Stimulated activated naive CD4-positive, alpha-beta T cell treated with Interleukin-2 at 50 U/mL for 16 hours (primary cell): ENCODE measurements around the gene CPA5.
"Not testable (repeated sequence)": the region's sequence is repeated elsewhere in the genome, so short reads cannot be mapped to it uniquely, and the experiment has no call there.

Source experiments
- DNase-seq: peaks from one replicate; lab custom pipeline; 2025; lab: John Stamatoyannopoulos, UW

CPA5 gene

DNA sequence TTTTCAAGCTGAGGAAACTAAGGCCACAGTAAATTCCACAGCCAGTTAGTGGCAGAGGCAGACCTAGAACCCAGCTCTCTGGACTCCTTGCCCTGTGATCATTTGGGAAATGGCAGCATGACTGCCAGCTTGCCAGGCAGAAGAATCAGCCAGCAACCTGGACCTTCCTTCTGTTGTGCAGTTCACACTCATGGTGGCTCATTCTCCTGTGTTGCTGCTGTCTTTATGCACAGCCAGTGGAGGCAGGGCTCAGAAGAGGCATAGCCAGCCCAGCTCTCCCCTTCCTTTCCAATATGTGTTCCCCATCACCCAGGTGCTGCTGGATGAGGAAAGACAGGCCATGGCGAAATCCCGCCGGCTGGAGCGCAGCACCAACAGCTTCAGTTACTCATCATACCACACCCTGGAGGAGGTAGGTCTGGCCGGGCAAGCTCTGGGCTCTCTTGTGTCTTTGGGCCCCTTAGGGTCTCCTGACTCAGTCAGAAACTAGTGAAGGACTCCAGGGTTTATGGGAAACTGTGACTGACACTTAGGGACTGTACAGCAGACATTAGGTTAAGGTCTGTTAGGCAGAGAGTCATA lies 14.8 kb downstream of the CPA5 start:
- no peak for DNase-seq

DNA sequence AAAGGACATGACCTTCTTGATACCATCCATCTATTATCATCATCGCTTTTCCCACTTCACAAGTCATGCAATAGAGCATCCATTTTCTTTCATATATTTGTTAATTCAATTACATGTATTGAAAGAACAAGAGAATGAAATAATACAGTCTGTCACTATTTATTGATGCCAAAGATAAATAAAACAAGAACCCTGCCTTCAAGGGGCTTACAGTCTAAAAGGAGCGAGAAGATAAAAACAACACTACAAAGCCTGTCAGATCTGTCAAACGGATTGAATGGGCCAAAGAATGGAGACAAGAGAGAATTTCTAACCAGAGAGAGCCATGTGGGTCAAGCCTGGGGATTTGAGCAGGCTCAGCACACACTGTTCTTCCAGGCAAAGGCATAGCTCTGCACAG lies 15.9 kb downstream of the CPA5 start:
- no peak for DNase-seq

DNA sequence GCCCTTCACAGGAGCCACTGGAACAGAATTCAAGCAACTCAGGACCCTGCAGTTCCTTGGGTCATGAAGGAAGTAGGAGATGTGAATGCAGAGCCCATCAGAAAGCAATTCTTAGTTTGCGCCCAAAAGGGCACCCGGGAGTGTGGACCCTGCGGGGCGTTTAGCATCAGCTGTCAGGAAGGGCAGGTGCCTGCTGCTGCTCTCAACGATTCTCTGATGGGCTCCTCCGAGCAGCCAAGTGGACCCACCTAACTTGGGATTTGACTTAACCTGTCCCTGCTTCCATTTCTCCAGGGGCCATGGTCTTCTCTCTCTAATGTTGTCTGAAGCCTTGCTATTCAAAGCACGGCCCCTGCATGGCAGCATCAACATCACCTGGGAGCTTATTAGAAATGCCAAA lies 17.1 kb downstream of the CPA5 start:
- DNase-seq: no peak

DNA sequence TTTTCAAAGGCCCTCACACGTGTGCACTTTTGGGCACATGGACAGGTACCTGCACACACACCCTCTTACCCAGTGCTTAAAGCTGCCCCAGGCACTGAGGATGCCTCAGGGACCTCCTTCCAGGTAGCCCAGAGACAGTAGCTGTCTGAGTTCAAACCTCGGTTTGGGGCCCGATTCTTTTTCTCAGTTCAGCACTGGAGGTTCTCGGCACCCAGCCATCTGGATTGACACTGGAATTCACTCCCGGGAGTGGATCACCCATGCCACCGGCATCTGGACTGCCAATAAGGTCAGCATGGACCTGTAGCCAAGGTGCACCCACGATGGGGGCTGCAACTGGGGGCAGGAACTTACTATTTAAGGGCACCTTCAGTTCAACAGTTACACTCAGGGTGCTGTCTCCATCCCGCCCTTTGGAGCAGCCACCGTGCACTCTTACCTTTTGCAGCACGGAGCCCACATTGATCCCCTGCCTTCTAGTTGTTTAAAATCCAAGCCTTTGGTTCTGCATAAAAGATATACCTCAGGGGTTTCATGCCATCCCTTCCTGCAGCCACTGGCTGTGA lies 17.7 kb downstream of the CPA5 start:
- DNase-seq: no peak

DNA sequence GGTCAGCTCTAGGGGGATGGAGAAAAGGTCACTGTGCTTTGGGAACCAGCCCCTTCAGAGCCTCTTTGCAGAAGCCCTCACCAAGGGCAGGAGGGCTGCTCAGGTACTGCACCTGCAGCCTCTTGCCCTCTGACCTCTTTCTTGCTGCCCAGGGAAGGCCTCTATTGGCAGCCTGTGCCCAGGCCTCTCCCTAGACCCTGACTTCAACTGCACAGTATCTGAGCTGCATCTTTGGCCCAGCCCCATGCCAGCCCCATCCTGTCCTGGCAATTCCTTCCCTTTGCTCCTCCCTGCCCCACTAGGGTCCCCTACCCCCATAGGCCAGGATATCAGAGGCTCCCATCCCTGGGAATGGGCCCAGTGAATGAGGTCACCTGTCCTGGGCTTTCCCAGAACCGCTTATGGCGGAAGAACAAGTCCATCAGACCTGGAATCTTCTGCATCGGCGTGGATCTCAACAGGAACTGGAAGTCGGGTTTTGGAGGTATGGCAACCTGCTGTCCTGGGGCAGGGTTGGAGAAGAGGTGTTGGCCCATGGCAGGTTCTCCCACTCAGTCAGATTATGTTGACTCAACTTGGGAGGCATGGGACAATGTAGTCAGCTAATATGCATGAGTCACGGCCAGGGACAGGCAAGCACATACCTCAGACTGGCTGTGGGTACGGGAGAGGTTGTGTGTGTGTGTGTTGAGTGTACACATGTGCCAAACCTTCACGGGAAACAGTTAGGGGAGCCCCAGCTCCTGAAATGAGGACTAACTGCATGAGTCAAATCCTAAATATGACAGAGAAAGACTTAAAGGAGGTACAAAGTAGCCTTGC lies 18.6 kb downstream of the CPA5 start:
- DNase-seq: peak; percentile 13

DNA sequence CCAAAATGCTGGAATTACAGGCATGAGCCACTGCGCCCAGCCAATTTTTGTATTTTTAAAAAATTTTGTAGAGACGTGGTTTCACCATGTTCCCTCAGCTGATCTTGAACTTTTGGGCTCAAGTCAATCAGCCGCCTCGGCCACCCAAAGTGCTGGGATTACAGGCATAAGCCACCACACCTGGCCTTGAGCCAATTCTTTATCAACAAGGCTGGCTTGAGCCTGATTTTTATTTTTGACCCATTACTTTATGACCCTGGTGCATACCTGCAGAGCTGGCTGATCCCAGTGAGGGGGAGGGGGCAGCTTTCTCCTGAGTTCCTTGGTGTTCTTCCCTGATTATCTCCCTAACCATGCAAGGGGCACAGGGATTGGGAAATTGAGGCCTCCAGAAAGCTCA lies 19.8 kb downstream of the CPA5 start:
- DNase-seq: no peak

DNA sequence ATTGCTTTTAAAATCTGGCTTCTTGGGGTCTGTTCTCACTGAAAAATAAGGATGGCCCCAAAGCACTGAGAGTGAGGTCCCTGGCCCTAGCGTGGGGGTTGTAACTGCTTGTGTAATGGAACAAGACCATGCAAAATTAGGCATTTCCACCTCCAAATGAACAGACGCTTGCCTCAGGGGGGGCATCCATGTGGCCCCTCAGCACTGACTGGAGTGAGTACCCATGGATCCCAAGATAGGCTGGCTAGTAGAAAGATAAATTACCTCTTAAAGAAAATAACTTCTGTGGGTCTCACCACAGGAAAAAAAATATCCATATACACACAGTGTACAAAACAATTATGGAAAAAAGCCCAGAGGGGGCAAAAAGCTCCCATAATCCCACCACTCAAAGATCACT lies 20.5 kb downstream of the CPA5 start:
- DNase-seq: no peak

DNA sequence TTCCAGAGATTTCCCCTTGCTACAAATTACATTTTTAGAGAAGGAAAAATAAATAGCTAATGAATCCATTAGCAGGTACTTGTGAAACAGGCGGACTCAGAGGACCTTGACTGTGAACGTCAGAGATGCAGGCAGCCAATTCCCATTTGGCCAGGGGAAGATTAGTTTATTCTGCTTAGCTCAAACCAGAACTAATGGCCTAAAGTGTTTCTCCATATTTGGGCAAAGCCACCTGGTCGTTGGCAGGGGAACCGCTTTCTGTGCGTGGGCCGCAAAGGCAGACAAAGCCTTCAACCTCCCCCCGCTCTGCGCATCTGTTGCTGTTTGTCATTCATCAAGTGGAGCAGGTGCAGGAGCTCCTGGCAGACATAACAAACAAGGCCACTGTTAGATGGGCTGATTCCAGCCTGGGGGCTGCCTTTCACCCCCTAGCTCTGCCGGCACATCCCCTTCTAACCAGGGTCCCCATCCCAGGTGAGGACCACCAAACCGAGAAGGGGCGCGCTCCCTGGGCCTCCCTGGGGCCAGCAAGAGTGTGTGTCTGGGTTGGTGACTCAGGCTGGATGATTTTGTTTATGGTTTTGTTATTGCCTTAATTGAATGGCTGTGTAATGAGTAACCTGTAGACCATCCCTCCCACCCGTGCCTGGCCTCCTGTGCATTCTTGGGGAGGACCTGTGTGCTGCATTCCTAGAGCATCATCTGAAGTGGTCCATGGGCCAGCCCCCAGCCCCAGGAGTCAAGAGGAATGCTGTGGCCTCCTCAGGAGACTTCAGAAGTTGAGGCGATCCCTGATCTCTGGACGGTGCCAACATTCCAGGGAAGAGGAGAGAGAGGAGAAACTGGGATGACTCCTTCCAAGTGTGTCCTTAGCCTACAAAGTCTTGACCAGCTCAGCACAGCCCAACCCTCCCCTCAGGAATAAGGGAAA lies 21.2 kb downstream of the CPA5 start:
- no peak for DNase-seq

DNA sequence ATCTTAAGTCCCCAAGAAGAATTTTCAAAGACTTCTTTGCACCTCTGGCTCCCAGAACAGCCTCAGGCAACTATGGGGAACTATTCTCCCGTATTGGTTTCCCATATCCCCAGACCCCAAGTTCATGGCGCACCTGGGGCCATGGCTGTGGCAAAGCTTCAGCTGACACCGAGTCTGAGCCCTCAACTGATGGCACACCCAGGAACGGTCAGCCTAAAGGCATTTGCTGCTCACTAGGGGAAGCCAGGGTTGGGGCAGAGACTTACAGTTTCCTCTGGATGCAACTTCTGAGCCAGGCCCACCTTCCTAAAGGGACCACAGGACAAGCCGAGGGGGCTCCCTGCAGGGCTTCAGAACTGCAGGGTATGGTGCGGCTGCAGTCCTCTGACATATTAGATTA lies 21.9 kb downstream of the CPA5 start:
- DNase-seq: no peak

DNA sequence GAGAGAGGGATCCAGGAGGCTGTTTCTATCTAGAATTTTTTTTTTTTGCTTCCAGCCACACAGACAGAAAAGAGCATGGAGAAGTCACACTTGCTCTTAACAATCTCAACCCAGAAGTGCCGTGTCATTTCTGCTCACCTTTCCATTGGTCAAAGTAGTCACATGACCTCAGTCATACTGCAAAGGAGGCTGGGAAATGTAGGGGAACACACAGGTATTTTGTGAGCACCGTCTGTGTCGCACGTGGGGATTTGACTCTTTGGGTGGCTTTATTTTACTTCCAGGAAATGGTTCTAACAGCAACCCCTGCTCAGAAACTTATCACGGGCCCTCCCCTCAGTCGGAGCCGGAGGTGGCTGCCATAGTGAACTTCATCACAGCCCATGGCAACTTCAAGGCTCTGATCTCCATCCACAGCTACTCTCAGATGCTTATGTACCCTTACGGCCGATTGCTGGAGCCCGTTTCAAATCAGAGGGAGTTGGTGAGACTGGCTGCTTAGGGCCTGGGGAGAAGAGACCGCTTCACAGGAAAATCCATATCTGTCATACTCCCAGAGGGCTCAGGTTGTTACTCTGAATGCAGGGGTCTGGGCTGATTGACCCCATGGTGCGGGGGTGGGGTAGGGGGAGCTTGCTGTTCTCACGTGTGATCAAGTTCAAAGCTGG lies 22.6 kb downstream of the CPA5 start:
- DNase-seq: no peak

DNA sequence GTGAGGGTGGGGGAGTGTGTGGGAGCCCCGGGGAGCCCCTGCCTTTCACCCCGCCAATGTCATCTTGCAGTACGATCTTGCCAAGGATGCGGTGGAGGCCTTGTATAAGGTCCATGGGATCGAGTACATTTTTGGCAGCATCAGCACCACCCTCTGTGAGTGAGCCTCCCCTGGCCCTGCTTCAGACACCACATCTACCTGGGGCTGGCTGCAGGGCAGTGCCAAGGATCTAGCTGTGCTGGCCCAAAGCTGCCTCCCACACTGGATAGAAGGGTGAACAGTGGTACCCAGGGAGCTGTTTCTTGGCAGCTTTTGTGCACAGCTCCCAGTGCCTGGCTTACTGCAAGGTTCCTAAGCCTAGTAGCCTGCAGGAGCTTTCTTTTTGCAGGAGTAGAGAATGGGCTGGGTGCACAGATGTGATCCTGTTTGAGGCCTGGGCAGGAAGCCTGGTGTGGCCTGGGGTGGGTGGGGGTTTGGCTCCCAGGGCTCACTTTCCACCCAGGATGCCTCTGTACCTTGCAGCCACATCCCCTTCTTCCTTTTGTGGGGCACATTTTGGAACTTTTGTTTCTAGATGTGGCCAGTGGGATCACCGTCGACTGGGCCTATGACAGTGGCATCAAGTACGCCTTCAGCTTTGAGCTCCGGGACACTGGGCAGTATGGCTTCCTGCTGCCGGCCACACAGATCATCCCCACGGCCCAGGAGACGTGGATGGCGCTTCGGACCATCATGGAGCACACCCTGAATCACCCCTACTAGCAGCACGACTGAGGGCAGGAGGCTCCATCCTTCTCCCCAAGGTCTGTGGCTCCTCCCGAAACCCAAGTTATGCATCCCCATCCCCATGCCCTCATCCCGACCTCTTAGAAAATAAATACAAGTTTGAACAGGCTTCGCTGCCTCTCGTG lies 23.5 kb downstream of the CPA5 start:
- DNase-seq: no peak

DNA sequence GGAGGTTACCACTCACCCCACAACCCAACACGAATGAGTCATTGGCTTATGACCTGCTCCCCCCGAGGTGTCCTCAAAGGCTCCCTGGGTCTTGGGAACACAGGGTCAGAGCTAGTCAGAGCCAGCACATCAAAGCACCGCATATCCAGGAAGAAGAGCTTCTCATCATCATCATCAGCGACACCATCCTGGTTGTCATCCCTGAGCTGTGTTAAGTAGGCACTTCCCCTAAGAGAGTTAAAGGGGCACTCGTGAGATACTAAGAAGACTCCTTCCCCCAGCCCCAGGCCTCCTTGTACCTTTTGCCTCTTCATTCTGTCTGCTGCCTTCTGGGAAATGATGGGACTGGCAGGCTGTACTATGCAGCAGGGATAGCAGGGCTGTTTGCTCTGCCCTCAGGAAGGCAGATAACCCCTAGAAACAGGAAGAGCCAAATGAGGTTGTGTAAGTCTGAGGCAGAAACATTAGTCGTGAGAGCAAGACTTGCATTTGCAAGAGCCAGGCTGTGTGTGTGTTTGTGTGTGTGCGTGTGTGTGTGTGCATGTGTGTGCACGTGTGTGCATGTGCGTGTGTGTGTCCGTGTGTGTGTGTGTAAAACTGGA lies 24.6 kb downstream of the CPA5 start:
- no peak for DNase-seq

DNA sequence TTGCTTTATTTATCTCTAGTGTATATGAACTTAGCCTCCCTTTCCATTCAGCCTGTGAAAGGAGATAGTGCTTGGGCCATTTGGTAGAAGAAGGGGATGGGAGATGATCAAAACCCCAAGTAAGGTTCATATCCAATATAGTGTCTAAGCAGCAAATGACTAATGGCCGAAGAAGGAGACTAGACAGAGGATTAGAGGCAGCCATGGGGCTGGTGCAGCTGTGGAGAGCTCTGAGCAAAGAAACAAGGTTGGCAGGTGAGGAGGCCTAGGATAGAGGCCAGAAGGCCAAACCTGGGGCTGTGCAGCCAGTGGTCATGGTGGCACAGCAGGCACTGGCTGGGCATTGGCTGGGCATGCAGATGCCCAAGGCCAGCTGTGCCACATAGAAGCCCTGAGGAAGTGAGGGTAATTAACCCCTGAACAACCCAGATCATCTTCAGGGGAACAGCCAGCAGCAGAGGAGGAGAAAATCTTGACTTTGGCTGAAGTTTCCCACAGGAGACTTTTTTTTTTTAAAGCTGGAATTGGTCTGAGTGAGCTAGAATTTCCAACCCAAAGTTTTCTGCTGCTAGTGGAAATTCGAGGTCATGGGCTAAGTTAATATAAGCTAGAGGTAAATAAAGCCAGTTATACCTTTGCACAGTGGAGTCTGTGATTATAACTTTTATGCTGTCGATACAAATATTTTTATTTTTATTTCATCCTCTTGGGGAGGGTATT lies 25.4 kb downstream of the CPA5 start:
- no peak for DNase-seq

DNA sequence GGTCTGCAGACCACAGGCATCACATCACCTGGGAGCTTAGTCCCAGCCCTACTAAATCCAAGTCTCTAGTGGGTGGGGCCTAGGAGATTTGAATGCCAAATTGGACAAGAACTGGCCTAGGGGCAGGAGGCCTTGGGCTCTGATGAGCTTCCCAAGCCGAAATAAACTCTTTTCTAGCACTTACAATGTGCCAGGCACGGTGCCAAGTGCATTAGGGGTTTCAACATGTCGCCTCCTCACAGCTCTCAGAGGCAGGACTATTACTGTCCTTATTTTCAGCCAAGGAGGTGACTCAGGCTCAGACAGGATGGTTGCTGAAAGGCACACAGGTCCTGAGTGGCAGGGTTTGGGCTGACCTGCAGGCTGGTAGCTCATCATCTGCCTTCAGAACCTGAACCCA lies 26.4 kb downstream of the CPA5 start:
- no peak for DNase-seq

DNA sequence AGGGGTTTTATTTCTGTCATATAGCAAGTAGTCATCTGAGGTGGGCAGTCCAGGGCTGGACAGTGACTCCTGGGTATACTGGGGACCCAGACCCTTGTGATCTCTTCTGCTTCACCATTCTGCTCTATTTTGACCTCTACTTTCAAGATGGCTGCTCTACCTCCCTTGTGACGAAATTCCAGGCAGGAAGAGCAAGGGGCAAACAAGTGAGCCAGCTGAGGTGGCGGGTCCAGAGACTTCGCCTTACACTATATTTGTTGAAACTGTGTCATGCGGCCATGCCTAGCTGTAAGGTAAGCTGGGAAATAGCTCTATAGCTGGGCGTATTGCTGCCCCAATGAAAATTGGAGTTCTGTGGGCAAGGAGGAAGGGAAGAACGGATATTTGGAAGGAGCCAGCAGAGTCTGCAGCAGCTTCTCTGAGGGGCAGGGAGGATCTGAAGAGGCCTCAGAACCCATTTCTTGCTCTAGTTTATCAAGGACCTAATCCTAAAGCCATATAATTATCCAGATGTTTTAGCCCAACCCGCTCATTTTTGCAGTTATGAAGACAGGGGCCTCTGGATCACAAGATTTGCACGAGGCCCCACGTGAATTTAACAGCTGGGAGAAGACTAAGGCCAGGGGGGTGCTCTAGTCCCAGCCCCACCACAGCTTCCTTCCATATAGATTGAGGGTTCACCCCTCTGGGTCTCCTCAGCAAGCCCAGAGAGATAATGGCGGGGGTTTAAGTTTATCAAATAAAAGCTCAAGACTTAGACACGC lies 28.0 kb downstream of the CPA5 start:
- no peak for DNase-seq

DNA sequence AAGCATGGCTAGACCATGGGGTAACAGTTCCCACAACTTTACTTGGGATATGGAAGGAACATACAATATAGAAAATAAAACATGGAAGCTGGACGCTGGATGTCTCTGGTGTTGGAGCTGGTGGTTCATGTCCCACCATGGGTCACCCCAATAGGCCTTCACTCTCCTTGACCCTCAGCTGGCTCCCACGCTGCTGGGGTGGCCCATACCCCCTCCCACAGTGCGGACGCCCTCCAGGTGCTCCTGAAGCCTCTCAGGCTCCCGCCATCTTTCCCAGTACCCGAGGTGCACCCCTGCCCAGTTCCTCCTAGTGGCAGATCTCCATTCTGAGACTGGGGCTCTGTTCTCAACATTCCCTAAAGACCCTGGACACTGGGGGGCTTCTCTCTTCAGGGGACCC lies 29.9 kb downstream of the CPA5 start:
- no peak for DNase-seq

DNA sequence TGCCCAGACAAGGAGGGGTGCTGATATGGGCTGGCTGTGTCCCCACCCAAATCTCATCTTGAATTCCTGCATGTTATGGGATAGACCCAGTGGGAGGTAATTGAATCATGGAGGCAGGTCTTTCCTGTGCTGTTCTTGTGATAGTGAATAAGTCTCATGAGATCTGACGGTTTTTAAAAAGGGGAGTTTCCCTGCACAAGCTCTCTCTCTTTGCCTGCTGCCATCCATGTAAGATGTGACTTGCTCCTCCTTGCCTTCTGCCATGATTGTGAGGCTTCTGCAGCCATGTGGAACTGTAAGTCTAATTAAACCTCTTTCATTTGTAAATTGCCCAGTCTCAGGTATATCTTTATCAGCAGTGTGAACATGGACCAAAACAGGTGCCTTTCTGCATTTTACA lies 31.8 kb downstream of the CPA5 start:
- DNase-seq: not testable (repeated sequence)

DNA sequence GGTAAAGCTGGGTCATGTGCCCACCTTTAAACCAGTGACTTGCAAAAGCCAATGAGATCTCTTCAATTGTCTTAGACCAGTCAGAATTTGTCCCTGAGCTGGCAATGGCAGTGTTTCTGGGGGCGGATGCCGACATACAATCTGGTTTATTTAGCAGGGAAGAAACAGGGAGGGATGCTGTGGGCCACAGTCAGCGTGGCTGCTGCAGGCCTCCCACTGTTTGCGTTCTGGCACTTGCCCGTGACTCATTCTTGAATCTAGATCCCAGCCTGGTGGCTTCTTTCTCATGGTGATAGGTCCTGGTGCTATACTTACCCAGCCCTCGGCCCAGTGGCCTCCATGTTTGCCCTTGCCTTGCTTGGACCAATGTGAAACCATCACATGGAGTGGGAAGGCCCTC lies 32.6 kb downstream of the CPA5 start:
- no peak for DNase-seq

DNA sequence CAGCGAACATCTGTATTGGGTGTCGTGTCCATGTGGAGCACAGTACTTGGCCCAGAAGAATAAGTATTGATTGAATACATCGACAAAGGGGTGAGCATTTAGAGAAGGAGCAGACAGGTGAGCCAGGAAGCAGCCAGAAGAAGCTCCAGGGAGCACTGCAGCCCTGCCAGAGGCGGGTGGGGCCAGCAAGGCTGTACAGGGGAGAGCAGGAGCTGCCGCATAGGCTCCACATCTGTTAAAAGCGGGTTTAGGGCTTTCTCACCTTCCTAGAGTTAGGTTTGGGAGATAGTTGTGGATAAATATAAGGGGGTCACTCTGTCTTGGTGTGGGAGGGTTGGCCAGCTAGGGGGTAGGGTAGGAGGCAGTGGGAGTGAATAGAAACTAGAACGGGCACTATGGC lies 34.4 kb downstream of the CPA5 start:
- DNase-seq: no peak
